HG02852 (cell line): ENCODE results near the gene MAZ.
"Not testable (repeated sequence)": the region's sequence is repeated elsewhere in the genome, so short reads cannot be mapped to it uniquely, and the experiment has no call there.

Source experiments
- ATAC-seq: cut with Tn5 transposase; IDR thresholded peaks from one replicate; pipeline ENCODE4 v1.9.1; 2021; ENCODE audit warnings: mild to moderate bottlenecking, moderate library complexity; ENCODE audit not compliant: unreplicated experiment

MAZ gene

GRCh38 chr16:29821643-29822115 is 15.3 kb downstream of the MAZ start:
- ATAC-seq, result no peak

- ATAC-seq, result no peak
Measured at GRCh38 chr16:29824589-29825144, 18.3 kb downstream of the MAZ start.

- ATAC-seq, result no peak
Measured at GRCh38 chr16:29825145-29826044, 19.1 kb downstream of the MAZ start.

GRCh38 chr16:29826342-29826695 is 20.0 kb downstream of the MAZ start:
- no peak for ATAC-seq

GRCh38 chr16:29830774-29831173 is 24.4 kb downstream of the MAZ start:
- ATAC-seq, result no peak

GRCh38 chr16:29831490-29831889 is 25.2 kb downstream of the MAZ start:
- no peak for ATAC-seq

- not testable (repeated sequence) for ATAC-seq
Measured at GRCh38 chr16:29833219-29833618, 26.9 kb downstream of the MAZ start.

- no peak for ATAC-seq
Measured at GRCh38 chr16:29834079-29834478, 27.8 kb downstream of the MAZ start.

GRCh38 chr16:29835926-29836325 is 29.6 kb downstream of the MAZ start:
- ATAC-seq, result no peak

- no peak for ATAC-seq
Measured at GRCh38 chr16:29836623-29837022, 30.3 kb downstream of the MAZ start.

GRCh38 chr16:29837841-29838240 is 31.5 kb downstream of the MAZ start:
- no peak for ATAC-seq

GRCh38 chr16:29839822-29840221 is 33.5 kb downstream of the MAZ start:
- ATAC-seq, result no peak

GRCh38 chr16:29840240-29840639 is 33.9 kb downstream of the MAZ start:
- ATAC-seq, result no peak

GRCh38 chr16:29841631-29842030 is 35.3 kb downstream of the MAZ start:
- ATAC-seq, result no peak

- no peak for ATAC-seq
Measured at GRCh38 chr16:29842732-29843346, 36.5 kb downstream of the MAZ start.

- no peak for ATAC-seq
Measured at GRCh38 chr16:29843931-29844330, 37.6 kb downstream of the MAZ start.

- no peak for ATAC-seq
Measured at GRCh38 chr16:29844575-29845331, 38.4 kb downstream of the MAZ start.

GRCh38 chr16:29845656-29846055 is 39.3 kb downstream of the MAZ start:
- no peak for ATAC-seq

GRCh38 chr16:29848420-29849297 is 42.3 kb downstream of the MAZ start:
- no peak for ATAC-seq

- ATAC-seq, result no peak
Measured at GRCh38 chr16:29849505-29849904, 43.2 kb downstream of the MAZ start.
